ENCODE data around the gene ADAMTS10. TPM values are rescaled to one million over a fixed set of nuclear protein-coding genes. Genes with fewer than 3 reads are reported as not detected.
"Not testable (repeated sequence)": the region's sequence is repeated elsewhere in the genome, so short reads cannot be mapped to it uniquely, and the experiment has no call there.

The ADAMTS10 gene
- total RNA-seq, 1 experiment from 2014 or later = 10.2 TPM

DNA sequence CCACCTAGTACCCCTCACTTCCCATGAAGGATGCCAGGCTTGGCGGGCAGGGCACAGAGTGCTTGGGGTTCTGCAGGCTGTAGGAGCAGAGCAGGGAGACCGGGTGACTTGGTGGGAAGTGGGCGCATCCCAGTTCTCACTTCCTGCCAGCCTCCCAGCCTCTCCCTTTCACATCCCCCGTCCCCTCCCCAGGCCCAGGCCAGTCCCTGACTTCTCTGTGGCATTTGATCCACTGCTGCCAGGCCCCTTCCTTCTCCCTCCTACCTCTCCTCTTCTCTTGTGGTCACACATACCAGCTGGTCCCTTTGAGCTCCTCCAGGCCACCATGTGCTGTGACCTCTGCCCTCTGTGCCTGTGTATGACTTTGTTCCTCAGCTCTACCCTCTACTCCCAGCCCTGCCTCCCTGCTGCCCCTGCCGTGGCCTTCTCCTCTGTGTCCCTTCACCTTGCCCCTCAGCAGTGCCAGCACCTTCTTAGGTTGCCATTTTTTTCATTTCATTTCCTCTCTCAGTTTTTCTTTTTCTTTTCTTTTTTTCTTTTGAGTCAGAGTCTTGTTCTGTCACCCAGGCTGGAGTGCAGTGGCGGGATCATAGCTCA, 52.8 kb downstream of the ADAMTS10 start (continued):
- TF ChIP-seq EZH2phosphoT487 (IDR thresholded peaks at IDR 0.05; ENCODE audit: borderline replicate concordance) (no peak), EGR1 (IDR thresholded peaks at IDR 0.05; ENCODE audit: low read depth) (no peak), FOSL1 (IDR thresholded peaks at IDR 0.05; ENCODE audit: low read depth) (no peak), ELF1 (IDR thresholded peaks at IDR 0.05; ENCODE audit: borderline replicate concordance, low read depth) (no peak), ZNF274 (IDR thresholded peaks at IDR 0.05; ENCODE audit: low read depth, low read length) (no peak)

GRCh38 chr19:8553729-8554128, 56.8 kb downstream of the ADAMTS10 start:
- H4K20me1 ChIP-seq (ENCODE audit: insufficient read depth); POLR2A ChIA-PET; H3K4me3 ChIP-seq (replicated peaks in 1 of 2; ENCODE audit: low read depth in 1 of 2, low read length in 2 of 2); H3K4me1 ChIP-seq (ENCODE audit: control insufficient read depth in 1 of 2, insufficient read depth in 2 of 2, low read length in 2 of 2); H3K9me3 ChIP-seq (ENCODE audit: control insufficient read depth in 1 of 2, insufficient read depth in 1 of 2, low read depth in 1 of 2, low read length in 2 of 2); H3K9me2 ChIP-seq (ENCODE audit: insufficient read depth); H3K27ac ChIP-seq (ENCODE audit: low read depth, low read length); DNase-seq (ENCODE audit: low read depth, low spot score); H3K36me3 ChIP-seq (ENCODE audit: control insufficient read depth in 1 of 2, insufficient read depth in 2 of 2, low read length in 2 of 2); H3K9ac ChIP-seq (ENCODE audit: low read length); H2AFZ ChIP-seq (ENCODE audit: low read depth, low read length, poor library complexity, severe bottlenecking); H3K27me3 ChIP-seq (ENCODE audit: insufficient read depth, low read length); BruUV-seq (replicated peaks); H3K4me2 ChIP-seq (ENCODE audit: low read length); intact Hi-C loops (cut with micrococcal nuclease); H3K79me2 ChIP-seq (ENCODE audit: insufficient read depth, low read length); CTCF ChIA-PET; ATAC-seq; RAD21 ChIA-PET (ENCODE audit: low non-redundant PET in 1 of 2, low total read pairs in 2 of 2, uncharacterized antibody in 2 of 2, unreplicated experiment in 2 of 2): not testable (repeated sequence)

DNA sequence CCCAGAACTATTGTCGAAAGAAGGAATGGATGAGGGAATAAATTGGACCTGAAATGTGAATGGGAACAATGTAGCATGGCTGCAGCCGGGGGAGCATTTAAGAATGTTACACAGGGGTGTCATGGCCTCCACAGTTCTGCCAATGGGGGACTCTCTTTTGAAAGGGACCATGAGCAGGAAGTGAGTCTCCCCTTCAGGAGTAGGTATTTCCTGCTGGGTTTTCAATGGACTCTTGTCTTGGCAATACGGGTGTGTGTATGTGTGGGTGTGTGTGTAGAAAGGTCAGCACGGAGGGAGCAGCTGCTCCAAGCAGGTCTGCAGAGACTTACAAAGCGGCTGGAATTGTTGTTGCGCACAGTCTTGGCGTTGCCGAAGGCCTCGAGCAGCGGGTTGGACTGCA, 57.7 kb downstream of the ADAMTS10 start:
- POLR2A ChIA-PET = no interaction called here
- no peak overlapping the region for H3K27ac ChIP-seq (ENCODE audit: low read depth, low read length)
- CTCF ChIA-PET = no interaction called here
- peak; percentile 65; the same call in 1 of the 2 replicates for TF ChIP-seq SIN3A (IDR thresholded peaks at IDR 0.05; ENCODE audit: low read depth)
- no peak for TF ChIP-seq RAD21 (IDR thresholded peaks at IDR 0.05; ENCODE audit: low read depth)
- TF ChIP-seq CEBPB (IDR thresholded peaks at IDR 0.05; ENCODE audit: low read depth) = no peak
- TF ChIP-seq ATF3 (IDR thresholded peaks at IDR 0.05) = no peak
- TF ChIP-seq POLR2AphosphoS5 (IDR thresholded peaks at IDR 0.05; ENCODE audit: low read depth, low read length) = peak; percentile 24; the same call in 1 of the 2 replicates
- TF ChIP-seq YY1 (IDR thresholded peaks at IDR 0.05; ENCODE audit: extremely low read depth, insufficient replicate concordance, low read depth, low read length) = peak; percentile 99
- no peak for TF ChIP-seq REST (IDR thresholded peaks at IDR 0.05; ENCODE audit: low read depth)
- no peak for TF ChIP-seq ZFX (IDR thresholded peaks at IDR 0.05)
- peak; percentile 94 for TF ChIP-seq CBX3 (IDR thresholded peaks at IDR 0.05; ENCODE audit: low read depth)
- TF ChIP-seq EGR1 (IDR thresholded peaks at IDR 0.05; ENCODE audit: low read depth) = peak; percentile 66
- TF ChIP-seq SRF (IDR thresholded peaks at IDR 0.05; ENCODE audit: low read depth) = peak; percentile 78

More for the DNA sequence above, 57.7 kb downstream of the ADAMTS10 start:
- Histone ChIP-seq H3K9ac (ENCODE audit: low read length) (no peak overlapping the region), H3K4me3 (replicated peaks in 1 of 2; ENCODE audit: low read depth in 1 of 2, low read length in 2 of 2) (peak overlapping the region; percentile 10 to 26), H3K79me2 (ENCODE audit: insufficient read depth, low read length) (no peaks in the 10 kb centered on the region), H2AFZ (ENCODE audit: low read depth, low read length, poor library complexity, severe bottlenecking) (peak overlapping the region; percentile 29), H3K9me3 (ENCODE audit: control insufficient read depth in 1 of 2, insufficient read depth in 1 of 2, low read depth in 1 of 2, low read length in 2 of 2) (no peaks in the 10 kb centered on the region), H3K4me2 (ENCODE audit: low read length) (peak overlapping the region; percentile 60), H4K20me1 (ENCODE audit: insufficient read depth) (no peaks in the 10 kb centered on the region), H3K4me1 (ENCODE audit: control insufficient read depth in 1 of 2, insufficient read depth in 2 of 2, low read length in 2 of 2) (peaks cover 0 to 10% of the 10 kb centered on the region in 2 experiments; a peak in 1 of 4 replicates), H3K36me3 (ENCODE audit: control insufficient read depth in 1 of 2, insufficient read depth in 2 of 2, low read length in 2 of 2) (no peaks in the 10 kb centered on the region), H3K9me2 (ENCODE audit: insufficient read depth) (no peaks in the 10 kb centered on the region), H3K27me3 (ENCODE audit: insufficient read depth, low read length) (no peaks in the 10 kb centered on the region)
- no TSS peak for BruUV-seq (replicated peaks)
- intact Hi-C loops (cut with micrococcal nuclease) = no loop called here
- RAD21 ChIA-PET (ENCODE audit: low non-redundant PET in 1 of 2, low total read pairs in 2 of 2, uncharacterized antibody in 2 of 2, unreplicated experiment in 2 of 2) = no interaction called here
- peak; percentile 75 for DNase-seq (ENCODE audit: low read depth, low spot score)
- ATAC-seq = peak; percentile 88
